ENCODE measurements around the gene MGLL. TPM values are rescaled to one million over a fixed set of nuclear protein-coding genes. Genes with fewer than 3 reads are reported as not detected.

Gene MGLL
- total RNA-seq, 1 donor from 2014 or later = 82.2 TPM

DNA sequence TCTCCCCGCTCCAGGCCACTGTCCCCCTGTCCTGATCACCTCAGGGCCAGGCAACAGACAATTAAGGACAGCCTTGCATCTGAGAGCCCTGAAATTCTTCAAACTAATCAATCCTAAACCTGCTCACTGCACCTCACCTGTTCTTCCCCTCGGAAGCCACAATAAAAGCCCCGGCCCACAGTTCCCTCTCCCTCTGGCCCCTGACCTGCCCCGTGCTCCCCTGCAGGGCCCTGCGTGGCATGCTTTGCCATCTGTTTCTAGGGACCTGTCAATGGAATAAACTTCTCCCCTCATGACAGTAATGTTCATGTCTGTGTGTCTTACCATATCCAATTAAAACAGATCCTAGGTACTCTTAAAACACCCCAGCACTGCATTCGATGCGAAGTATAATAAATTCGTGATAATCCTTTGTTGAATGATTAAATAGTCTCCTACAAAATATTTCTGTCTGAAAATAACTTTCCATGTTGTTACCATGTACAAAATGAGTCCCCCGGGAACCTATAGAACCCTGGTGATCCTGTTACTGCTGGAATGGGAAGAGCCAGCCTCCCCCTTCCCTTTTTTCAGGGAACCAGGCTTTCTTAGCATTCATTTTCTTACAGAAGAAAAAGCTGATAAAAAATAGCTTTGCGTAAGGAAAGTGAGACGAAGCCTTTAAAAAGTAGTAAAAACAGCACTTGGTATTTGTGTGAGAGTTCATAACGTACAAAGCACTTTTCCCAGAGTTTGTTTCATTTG lies 90.6 kb downstream of the MGLL start:
- TF ChIP-seq, protein P1, sequence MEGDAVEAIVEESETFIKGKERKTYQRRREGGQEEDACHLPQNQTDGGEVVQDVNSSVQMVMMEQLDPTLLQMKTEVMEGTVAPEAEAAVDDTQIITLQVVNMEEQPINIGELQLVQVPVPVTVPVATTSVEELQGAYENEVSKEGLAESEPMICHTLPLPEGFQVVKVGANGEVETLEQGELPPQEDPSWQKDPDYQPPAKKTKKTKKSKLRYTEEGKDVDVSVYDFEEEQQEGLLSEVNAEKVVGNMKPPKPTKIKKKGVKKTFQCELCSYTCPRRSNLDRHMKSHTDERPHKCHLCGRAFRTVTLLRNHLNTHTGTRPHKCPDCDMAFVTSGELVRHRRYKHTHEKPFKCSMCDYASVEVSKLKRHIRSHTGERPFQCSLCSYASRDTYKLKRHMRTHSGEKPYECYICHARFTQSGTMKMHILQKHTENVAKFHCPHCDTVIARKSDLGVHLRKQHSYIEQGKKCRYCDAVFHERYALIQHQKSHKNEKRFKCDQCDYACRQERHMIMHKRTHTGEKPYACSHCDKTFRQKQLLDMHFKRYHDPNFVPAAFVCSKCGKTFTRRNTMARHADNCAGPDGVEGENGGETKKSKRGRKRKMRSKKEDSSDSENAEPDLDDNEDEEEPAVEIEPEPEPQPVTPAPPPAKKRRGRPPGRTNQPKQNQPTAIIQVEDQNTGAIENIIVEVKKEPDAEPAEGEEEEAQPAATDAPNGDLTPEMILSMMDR (conservative IDR thresholded peaks at IDR 0.05; ENCODE audit: low read depth, low read length) = no peak
- no peak overlapping the region for H3K4me3 ChIP-seq (ENCODE audit: low read depth, low read length)
- no peak for DNase-seq (ENCODE audit: low read depth)

- DNase-seq (ENCODE audit: low read depth) = no peak
- no peak overlapping the region for H3K4me3 ChIP-seq (ENCODE audit: low read depth, low read length)
- TF ChIP-seq, protein P1 (conservative IDR thresholded peaks at IDR 0.05; ENCODE audit: low read depth, low read length) = no peak
These were observed 91.5 kb downstream of the MGLL start for GRCh38 chr3:127730666-127731295.

GRCh38 chr3:127730171-127730570 lies 92.1 kb downstream of the MGLL start:
- DNase-seq (ENCODE audit: low read depth) = no peak
- no peak overlapping the region for H3K4me3 ChIP-seq (ENCODE audit: low read depth, low read length)
- TF ChIP-seq, protein P1 (conservative IDR thresholded peaks at IDR 0.05; ENCODE audit: low read depth, low read length) = no peak

GRCh38 chr3:127729556-127730056 lies 92.7 kb downstream of the MGLL start:
- DNase-seq (ENCODE audit: low read depth) = no peak
- TF ChIP-seq, protein P1 (conservative IDR thresholded peaks at IDR 0.05; ENCODE audit: low read depth, low read length) = no peak
- H3K4me3 ChIP-seq (ENCODE audit: low read depth, low read length) = no peak overlapping the region

DNA sequence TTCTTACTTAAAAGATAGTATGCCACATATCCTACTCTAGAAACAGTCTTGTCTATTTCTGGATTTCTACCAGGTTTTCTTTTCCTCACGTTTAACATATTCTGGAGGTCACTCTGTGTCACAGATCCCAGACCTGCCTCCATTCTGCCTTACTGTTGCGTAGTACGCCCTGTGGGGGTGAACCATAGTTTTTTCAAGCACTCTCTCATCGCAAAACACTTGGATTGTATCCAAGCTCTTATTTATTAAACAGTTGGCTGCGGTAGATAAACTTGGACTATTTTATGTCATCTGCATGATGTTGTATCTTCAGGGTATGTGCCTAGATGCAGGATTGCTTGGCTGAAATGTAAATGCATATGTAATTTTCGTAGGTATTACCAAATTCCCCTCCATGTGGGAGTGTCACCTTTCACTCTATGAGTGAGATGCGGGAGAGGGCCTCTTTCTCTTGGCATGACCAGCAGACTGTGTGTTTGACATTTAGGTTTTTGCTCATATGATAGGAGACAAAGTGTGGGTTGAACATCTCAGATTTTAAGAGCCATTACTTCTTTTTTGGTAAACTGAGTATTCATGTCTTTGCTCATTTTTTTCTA lies 93.8 kb downstream of the MGLL start:
- no peak overlapping the region for H3K4me3 ChIP-seq (ENCODE audit: low read depth, low read length)
- DNase-seq (ENCODE audit: low read depth) = no peak
- TF ChIP-seq, protein P1 (conservative IDR thresholded peaks at IDR 0.05; ENCODE audit: low read depth, low read length) = no peak

- no peak overlapping the region for H3K4me3 ChIP-seq (ENCODE audit: low read depth, low read length)
- no peak for DNase-seq (ENCODE audit: low read depth)
- TF ChIP-seq, protein P1 (conservative IDR thresholded peaks at IDR 0.05; ENCODE audit: low read depth, low read length) = no peak
These were observed 95.4 kb downstream of the MGLL start for GRCh38 chr3:127726894-127727293.
